ENCODE data around the gene USP38.

The USP38 gene

DNA sequence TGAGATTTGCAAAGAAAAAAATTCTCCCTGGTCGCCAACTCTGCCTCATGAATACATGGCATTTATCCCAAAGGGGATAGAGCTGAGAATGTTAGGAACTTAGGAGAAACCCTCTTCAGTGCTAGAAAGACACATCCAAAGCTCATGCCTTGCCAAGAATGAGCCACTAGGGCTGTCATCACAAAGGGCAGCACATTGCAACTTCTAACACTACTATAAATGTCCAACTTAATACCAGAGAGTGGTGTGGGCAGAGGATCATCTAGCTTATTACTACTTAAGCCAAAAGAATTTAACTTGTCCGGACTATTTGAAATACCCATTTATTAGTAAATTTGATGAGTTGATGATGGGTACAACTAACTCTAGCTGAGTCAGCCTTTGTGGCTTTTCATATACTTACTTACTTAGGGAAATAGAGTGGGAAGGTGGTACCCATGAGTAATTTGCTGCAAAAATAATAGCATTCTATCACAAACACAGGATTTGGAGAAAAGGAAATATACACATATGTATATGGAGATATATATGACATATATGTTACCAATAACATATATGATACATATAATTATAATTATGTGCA, 85.6 kb downstream of the USP38 start:
- no peak for DNase-seq
